Colonic mucosa (tissue), 4 donors: Measurements from ENCODE around the gene PTTG2. TPM values are rescaled to one million over a fixed set of nuclear protein-coding genes. Genes with fewer than 3 reads are reported as not detected.

Source experiments
- DNase-seq: peaks from one replicate; pipeline ENCODE4 v3.0.0-alpha.2; 2020
- H3K27ac ChIP-seq: fragments of 200-600 bp; one replicate; pipeline ENCODE4 v1.8.0; 2021
- H3K27me3 ChIP-seq: fragments of 200-600 bp; one replicate; pipeline ENCODE4 v1.8.0; 2021
- H3K36me3 ChIP-seq: fragments of 200-600 bp; one replicate; pipeline ENCODE4 v1.8.0; 2021
- H3K4me1 ChIP-seq: fragments of 200-600 bp; one replicate; pipeline ENCODE4 v1.8.0; 2021; ENCODE audit warnings: mild to moderate bottlenecking
- H3K4me3 ChIP-seq: fragments of 200-600 bp; one replicate; pipeline ENCODE4 v1.8.0; 2021
- H3K9ac ChIP-seq, 2 donors: one replicate each; pipeline ENCODE4 v1.7.0; 2013; ENCODE audit warnings: control low read depth in 2 of 2, low read depth in 2 of 2, low read length in 2 of 2
- H3K9me3 ChIP-seq: fragments of 200-600 bp; one replicate; pipeline ENCODE4 v1.8.0; 2021
- intact Hi-C: fragments of 100-400 bp; cut with DNase I; formaldehyde crosslinking; loops from one replicate; pipeline ENCODE4 v1.14.1; 2022
- total RNA-seq, 2 donors: library from RNA; stranded (reverse); fragmentation: NEBNext Ultra II Directional in 1 of 2; extraction: Animal tissue kit (Norgen Biotek cat#: 25700) in 1 of 2; gene quantifications; one replicate each; pipeline ENCODE4 v1.2.1, GENCODE V29; 2021
- TF ChIP-seq, protein P1 (sequence below): fragments of 200-600 bp; IDR thresholded peaks from one replicate; pipeline ENCODE4 v1.8.0; 2022; ENCODE audit warnings: antibody characterized with exemption, mild to moderate bottlenecking
- donor health status: healthy.
- donor health status: DM: no; HTN: no; CAD: no.
- donor health status: DM: no; HTN: no; CAD: no.

Gene PTTG2
- total RNA-seq, 2 donors from 2014 or later = 0.91 TPM; not detected in 1

DNA sequence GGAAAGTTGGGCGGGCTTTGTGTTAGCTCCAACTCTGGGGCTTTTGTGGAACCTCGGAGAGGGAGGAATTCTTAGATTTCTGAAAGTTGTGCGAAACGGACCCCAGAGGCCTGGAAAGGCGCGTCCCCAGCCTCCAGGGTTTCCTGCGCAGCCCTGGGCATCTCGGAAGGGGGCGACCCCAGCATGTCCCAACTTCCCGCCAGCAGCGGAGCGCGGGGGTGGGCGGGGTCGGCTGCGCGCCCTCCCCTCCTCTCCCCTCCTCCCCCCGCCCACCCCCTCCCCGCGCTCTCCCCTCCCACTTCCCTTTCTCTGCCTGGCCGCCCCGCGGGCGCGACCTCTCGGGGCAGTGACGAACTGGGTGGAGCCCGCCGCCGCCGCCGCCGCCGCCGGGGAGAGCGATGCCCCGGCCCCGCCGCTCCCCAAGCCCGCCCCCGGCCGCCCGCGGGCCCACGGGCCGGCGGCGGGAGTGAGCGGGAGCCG is 16.8 kb downstream of the PTTG2 start:
- Histone ChIP-seq H3K9me3 (no peaks in the 10 kb centered on the region), H3K9ac (peak overlapping the region; percentile 32 to 91), H3K4me3 (peak overlapping the region; percentile 76), H3K27me3 (no peaks in the 10 kb centered on the region), H3K36me3 (no peaks in the 10 kb centered on the region), H3K4me1 (no peaks in the 10 kb centered on the region), H3K27ac (peak overlapping the region; percentile 86)
- intact Hi-C loops = loop anchor here (10.0 kb wide), 1 partner anchor 58 kb away; no protein-coding TSS in a partner anchor
- peak; percentile 82 for DNase-seq
- TF ChIP-seq, protein P1, sequence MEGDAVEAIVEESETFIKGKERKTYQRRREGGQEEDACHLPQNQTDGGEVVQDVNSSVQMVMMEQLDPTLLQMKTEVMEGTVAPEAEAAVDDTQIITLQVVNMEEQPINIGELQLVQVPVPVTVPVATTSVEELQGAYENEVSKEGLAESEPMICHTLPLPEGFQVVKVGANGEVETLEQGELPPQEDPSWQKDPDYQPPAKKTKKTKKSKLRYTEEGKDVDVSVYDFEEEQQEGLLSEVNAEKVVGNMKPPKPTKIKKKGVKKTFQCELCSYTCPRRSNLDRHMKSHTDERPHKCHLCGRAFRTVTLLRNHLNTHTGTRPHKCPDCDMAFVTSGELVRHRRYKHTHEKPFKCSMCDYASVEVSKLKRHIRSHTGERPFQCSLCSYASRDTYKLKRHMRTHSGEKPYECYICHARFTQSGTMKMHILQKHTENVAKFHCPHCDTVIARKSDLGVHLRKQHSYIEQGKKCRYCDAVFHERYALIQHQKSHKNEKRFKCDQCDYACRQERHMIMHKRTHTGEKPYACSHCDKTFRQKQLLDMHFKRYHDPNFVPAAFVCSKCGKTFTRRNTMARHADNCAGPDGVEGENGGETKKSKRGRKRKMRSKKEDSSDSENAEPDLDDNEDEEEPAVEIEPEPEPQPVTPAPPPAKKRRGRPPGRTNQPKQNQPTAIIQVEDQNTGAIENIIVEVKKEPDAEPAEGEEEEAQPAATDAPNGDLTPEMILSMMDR = no peak

DNA sequence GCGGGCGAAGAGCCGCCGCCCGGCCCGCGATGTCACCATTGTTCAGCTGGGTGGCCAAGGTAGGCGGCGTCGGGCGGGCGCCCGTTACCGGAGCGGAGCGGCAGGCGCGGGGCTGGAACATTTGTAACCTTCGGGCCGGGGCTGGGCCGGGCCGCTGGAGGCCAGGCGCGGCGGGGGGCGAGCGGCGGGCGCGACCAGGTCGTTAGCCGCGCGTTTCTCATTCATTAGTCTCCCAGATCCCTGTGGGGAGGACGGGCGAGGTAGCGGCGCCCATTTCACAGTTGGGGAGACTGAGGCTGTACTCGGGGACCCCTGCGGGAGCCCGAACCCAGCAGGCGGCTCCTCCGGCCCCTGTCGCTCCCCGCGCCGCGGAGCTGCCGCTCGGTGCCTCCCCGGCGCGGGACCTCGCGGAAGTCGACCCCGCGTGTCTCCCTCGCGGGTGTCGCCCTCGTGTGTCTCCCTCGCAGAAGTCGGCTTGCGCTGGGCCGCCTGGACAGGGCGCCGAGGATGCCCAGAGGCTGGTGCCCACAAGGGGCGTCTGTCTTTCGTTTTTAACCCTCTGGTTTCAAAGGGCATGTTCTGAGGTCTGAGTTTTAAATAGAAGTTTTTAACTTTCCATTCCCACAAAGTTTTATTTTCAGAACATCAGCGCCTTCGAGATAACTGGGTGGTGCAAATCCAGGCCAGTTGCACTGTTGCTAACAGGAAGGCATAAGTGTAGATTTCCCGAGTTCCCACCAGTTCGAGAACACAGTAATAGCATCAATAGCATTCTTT is 17.5 kb downstream of the PTTG2 start:
- TF ChIP-seq, protein P1 = peak; percentile 54
- intact Hi-C loops = loop anchor here (10.0 kb wide), 1 partner anchor 57 kb away; no protein-coding TSS in a partner anchor
- H3K36me3 ChIP-seq = no peaks in the 10 kb centered on the region
- H3K4me3 ChIP-seq = peak overlapping the region; percentile 76
- peak overlapping the region; percentile 63 to 91 for H3K9ac ChIP-seq
- peak; percentile 78 for DNase-seq
- no peaks in the 10 kb centered on the region for H3K27me3 ChIP-seq
- no peaks in the 10 kb centered on the region for H3K4me1 ChIP-seq
- H3K9me3 ChIP-seq = no peaks in the 10 kb centered on the region
- H3K27ac ChIP-seq = peak overlapping the region; percentile 86

- peak overlapping the region; percentile 86 for H3K27ac ChIP-seq
- no peaks in the 10 kb centered on the region for H3K4me1 ChIP-seq
- TF ChIP-seq, protein P1 = no peak
- H3K9ac ChIP-seq = peak overlapping the region in 1 of 2 donors; percentile 63
- H3K9me3 ChIP-seq = no peaks in the 10 kb centered on the region
- DNase-seq = peak; percentile 52
- H3K27me3 ChIP-seq = no peaks in the 10 kb centered on the region
- H3K4me3 ChIP-seq = peak overlapping the region; percentile 76
- H3K36me3 ChIP-seq = no peaks in the 10 kb centered on the region
- intact Hi-C loops = loop anchor here (10.0 kb wide), 1 partner anchor 56 kb away; no protein-coding TSS in a partner anchor
Measured at GRCh38 chr4:37978248-37978924, 18.2 kb downstream of the PTTG2 start.

DNA sequence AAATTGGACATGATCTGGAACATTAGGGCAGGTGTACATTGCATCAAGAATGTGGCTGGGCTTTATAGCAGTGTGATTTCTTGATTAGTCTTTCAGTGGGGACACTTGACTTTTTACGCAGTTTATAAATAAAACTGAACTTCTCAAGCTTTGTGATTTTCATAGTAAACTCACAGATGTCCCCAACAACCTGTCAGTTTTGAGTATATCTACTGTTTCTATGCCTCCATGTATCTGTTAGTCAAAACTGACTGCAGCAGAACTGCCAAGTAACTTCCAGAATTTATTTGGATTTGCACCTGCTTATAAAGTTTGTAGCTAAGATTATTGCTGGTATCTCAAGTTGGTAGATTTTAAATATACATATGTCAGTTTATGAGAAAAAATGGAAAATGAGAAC is 20.0 kb downstream of the PTTG2 start:
- H3K27me3 ChIP-seq = no peaks in the 10 kb centered on the region
- TF ChIP-seq, protein P1 = no peak

DNA sequence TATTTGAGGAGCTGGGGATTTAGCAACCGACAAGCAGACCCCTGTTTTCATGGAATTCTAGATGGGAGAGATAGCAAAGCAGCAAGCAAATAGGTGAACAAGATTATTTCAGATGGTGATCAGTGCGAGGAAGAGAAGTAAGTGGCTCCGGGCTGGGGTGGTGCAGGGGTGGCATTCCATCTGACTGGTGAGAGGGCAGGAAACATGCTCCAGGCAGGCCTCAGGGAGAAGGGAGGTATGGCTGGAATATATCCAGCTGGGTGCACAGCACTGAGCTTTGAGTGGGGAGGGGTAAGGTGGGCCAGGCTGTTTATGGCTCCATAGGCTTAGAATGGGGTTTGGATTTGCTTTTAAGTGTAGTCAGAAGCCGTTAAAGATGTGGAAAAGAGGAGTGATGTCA is 21.2 kb downstream of the PTTG2 start:
- TF ChIP-seq, protein P1 = no peak
- Histone ChIP-seq H3K9ac (no peak overlapping the region), H3K27me3 (no peaks in the 10 kb centered on the region), H3K4me1 (no peaks in the 10 kb centered on the region), H3K4me3 (no peak overlapping the region), H3K27ac (no peak overlapping the region), H3K9me3 (no peaks in the 10 kb centered on the region), H3K36me3 (no peaks in the 10 kb centered on the region)
- DNase-seq = no peak
- intact Hi-C loops = no loop called here

More for the DNA sequence above, 20.0 kb downstream of the PTTG2 start:
- intact Hi-C loops = no loop called here
- no peak for DNase-seq
- Histone ChIP-seq H3K9ac (no peak overlapping the region), H3K9me3 (no peaks in the 10 kb centered on the region), H3K4me3 (no peak overlapping the region), H3K4me1 (no peaks in the 10 kb centered on the region), H3K27ac (no peak overlapping the region), H3K36me3 (no peaks in the 10 kb centered on the region)
